Measurements from ENCODE around the gene CCL26. TPM values are rescaled to one million over a fixed set of nuclear protein-coding genes. Genes with fewer than 3 reads are reported as not detected.

CCL26 gene
- total and polyA plus RNA-seq, 2 of the 13 experiments (the other 11 are each of a cell fraction or from before 2014, with no cell fraction given) = 0.16 TPM; not detected in 1

DNA sequence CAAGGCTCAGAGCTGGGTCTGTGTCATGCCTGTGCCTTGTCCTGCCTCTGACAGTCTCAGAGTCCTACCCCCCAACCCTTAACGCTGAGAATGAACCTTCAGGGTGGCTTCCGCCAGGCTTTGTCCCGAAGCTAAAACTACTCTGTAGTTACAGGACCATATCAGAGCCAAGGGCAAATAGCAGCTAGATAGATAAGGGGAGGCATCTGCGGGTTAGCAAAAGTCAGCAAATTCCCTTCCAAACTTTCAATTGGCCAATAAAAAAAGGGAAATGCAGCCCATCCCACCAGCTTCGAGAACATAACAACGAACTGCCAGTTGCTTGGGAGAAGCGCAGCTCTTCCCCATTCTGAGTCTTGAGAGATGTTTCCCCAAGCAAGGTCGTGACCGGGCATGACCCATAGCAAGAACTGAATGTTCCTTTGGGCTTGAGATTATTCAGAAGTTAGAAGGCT lies 23.8 kb upstream of the CCL26 start:
- H3K9me3 ChIP-seq (ENCODE audit: low read length) = no peaks in the 10 kb centered on the region
- H4K20me1 ChIP-seq (ENCODE audit: insufficient read depth, low read length) = no peaks in the 10 kb centered on the region
- peaks cover 0 to 1% of the 10 kb centered on the region in 2 experiments; a peak in 1 of 5 replicates for H3K27me3 ChIP-seq (ENCODE audit: control insufficient read depth in 1 of 2, insufficient read depth in 2 of 2, low read length in 2 of 2)
- intact Hi-C loops (cut with micrococcal nuclease; ENCODE audit: unreplicated experiment) = no loop called here
- CTCF ChIA-PET (ENCODE audit: low intra/inter-chr PET ratio, low total read pairs) = no interaction called here
- POLR2A ChIA-PET = no interaction called here
- H2AFZ ChIP-seq (ENCODE audit: low read length) = no peak overlapping the region
- no peak overlapping the region for H3K4me2 ChIP-seq (ENCODE audit: low read depth, low read length)
- H3K4me3 ChIP-seq (replicated peaks in 1 of 3; ENCODE audit: insufficient read depth in 1 of 3, low read depth in 2 of 3, low read length in 3 of 3) = no peak overlapping the region
- 27% methylated on average over 6 of the region's 9 CpGs for WGBS (ENCODE audit: low lambda C conversion rate)
- no peaks in the 10 kb centered on the region for H3K4me1 ChIP-seq (ENCODE audit: insufficient read depth, low read length)
- H3K27ac ChIP-seq (ENCODE audit: extremely low read length, insufficient read depth, low read length) = no peak overlapping the region
- no peaks in the 10 kb centered on the region for H3K79me2 ChIP-seq (ENCODE audit: insufficient read depth, low read length)
- DNase-seq (ENCODE audit: low spot score) (no peak), ATAC-seq (no peak; the same call in 2 of the 3 replicates), FAIRE-seq (no peak)
- no peaks in the 10 kb centered on the region for H3K36me3 ChIP-seq (replicated peaks in 1 of 2; ENCODE audit: control insufficient read depth in 1 of 2, insufficient read depth in 2 of 2, low read length in 2 of 2)
- in situ Hi-C loops (cut with HindIII; ENCODE audit: extremely low pct_ligation_motif_present, low pct_unique_long_range_greater_than_20kb) = no loop called here
- no peak overlapping the region for H3K9ac ChIP-seq (ENCODE audit: insufficient read depth, low read depth, low read length)
- TF ChIP-seq, protein P1, sequence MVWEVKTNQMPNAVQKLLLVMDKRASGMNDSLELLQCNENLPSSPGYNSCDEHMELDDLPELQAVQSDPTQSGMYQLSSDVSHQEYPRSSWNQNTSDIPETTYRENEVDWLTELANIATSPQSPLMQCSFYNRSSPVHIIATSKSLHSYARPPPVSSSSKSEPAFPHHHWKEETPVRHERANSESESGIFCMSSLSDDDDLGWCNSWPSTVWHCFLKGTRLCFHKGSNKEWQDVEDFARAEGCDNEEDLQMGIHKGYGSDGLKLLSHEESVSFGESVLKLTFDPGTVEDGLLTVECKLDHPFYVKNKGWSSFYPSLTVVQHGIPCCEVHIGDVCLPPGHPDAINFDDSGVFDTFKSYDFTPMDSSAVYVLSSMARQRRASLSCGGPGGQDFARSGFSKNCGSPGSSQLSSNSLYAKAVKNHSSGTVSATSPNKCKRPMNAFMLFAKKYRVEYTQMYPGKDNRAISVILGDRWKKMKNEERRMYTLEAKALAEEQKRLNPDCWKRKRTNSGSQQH (CRISPR knock-in tag; IDR thresholded peaks at IDR 0.05; ENCODE audit: low read depth) = no peak
- TF ChIP-seq ZFP36 (IDR thresholded peaks at IDR 0.05; ENCODE audit: borderline replicate concordance, low read depth, low read length, partially characterized antibody) = no peak
- TF ChIP-seq, protein P2, sequence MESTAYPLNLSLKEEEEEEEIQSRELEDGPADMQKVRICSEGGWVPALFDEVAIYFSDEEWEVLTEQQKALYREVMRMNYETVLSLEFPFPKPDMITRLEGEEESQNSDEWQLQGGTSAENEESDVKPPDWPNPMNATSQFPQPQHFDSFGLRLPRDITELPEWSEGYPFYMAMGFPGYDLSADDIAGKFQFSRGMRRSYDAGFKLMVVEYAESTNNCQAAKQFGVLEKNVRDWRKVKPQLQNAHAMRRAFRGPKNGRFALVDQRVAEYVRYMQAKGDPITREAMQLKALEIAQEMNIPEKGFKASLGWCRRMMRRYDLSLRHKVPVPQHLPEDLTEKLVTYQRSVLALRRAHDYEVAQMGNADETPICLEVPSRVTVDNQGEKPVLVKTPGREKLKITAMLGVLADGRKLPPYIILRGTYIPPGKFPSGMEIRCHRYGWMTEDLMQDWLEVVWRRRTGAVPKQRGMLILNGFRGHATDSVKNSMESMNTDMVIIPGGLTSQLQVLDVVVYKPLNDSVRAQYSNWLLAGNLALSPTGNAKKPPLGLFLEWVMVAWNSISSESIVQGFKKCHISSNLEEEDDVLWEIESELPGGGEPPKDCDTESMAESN (CRISPR knock-in tag; conservative IDR thresholded peaks at IDR 0.05) = no peak
- TF ChIP-seq ZNF274 (CRISPR knock-in tag; IDR thresholded peaks at IDR 0.05) = no peak
- TF ChIP-seq XRCC5 (optimal IDR thresholded peaks at IDR 0.05; ENCODE audit: low read length) = no peak
- no peak for TF ChIP-seq TEAD3 (CRISPR knock-in tag; optimal IDR thresholded peaks at IDR 0.05; ENCODE audit: borderline replicate concordance)
- no TSS peak for BruUV-seq (replicated peaks)

Data from HepG2 (cell line).